ENCODE data around the gene CCR5AS.

CCR5AS gene

DNA sequence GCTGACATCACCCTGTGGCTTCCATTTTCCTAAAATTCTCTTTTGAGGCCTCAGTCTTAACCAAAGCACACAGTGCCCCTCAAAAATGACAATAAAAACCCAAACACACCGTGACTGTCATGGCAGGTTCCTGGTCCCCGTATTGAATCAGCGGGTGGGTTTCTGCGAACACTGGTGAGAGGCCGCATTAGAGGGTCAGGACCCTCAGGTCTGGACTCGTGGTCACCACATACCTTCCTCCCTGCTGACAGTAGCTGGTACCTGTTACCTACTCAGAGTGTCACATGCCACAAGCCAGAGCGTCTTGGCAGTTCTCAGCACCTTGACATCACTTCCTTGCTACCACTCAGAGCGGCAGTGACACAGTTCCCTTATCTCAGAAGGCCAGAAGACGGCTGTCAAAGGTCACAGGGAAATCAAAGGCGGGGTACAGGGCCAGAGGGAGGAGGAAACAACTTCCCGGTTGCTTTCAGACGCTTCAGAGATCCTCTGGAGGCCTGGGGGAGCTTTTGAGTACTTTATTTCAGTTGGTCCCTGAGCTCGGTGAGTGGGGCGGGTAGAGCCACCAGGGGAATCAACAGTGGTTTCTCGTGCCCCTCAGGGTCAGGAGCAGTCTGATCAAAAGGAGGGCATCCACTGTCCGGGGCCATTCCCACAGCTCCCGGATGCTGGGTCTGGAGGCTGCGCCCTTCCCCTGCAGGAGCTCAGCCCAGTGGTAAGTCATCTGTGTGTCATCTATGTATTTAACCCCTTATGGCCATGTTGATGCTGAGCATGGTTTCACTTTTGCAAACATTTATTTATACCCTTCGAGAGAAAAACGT is at the start of gene CCR5AS, which contains the start of gene CCRL2:
CCR5AS (minus strand) TSS at position 279 of the 824 bp plus-strand sequence.
CCRL2 (plus strand) TSS at position 472 of the 824 bp plus-strand sequence. CDS start 821 bp downstream, outside the sequence.
- Mint-ChIP-seq H3K9me3 (no peaks in the 10 kb centered on the region), H3K27ac (no peak within 1 kb of the TSS), H3K36me3 (no peaks in the 10 kb centered on the region), H3K4me1 (peaks cover 14% of the 10 kb centered on the region), H3K4me3 (peak within 1 kb of the TSS; percentile 2), H3K27me3 (ENCODE audit: insufficient read depth, low read depth) (no peaks in the 10 kb centered on the region)
- H3K79me2 ChIP-seq (ENCODE audit: low read depth), result no peaks in the 10 kb centered on the region
- TF ChIP-seq, protein P1, sequence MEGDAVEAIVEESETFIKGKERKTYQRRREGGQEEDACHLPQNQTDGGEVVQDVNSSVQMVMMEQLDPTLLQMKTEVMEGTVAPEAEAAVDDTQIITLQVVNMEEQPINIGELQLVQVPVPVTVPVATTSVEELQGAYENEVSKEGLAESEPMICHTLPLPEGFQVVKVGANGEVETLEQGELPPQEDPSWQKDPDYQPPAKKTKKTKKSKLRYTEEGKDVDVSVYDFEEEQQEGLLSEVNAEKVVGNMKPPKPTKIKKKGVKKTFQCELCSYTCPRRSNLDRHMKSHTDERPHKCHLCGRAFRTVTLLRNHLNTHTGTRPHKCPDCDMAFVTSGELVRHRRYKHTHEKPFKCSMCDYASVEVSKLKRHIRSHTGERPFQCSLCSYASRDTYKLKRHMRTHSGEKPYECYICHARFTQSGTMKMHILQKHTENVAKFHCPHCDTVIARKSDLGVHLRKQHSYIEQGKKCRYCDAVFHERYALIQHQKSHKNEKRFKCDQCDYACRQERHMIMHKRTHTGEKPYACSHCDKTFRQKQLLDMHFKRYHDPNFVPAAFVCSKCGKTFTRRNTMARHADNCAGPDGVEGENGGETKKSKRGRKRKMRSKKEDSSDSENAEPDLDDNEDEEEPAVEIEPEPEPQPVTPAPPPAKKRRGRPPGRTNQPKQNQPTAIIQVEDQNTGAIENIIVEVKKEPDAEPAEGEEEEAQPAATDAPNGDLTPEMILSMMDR (IDR thresholded peaks at IDR 0.05), result no peak
- TF ChIP-seq EZH2 (IDR thresholded peaks at IDR 0.05) (no peak), EZH2phosphoT487 (IDR thresholded peaks at IDR 0.05) (no peak)
- no peak within 1 kb of the TSS for H3K4me2 ChIP-seq
- no peaks in the 10 kb centered on the region for H3K4me1 ChIP-seq
- H4K20me1 ChIP-seq (ENCODE audit: low read depth), result no peaks in the 10 kb centered on the region
- H3K9ac ChIP-seq, result no peak within 1 kb of the TSS
- no peaks in the 10 kb centered on the region for H3K27me3 ChIP-seq
- DNase-seq (ENCODE audit: low spot score), result no peak
- H3F3A ChIP-seq (ENCODE audit: low read depth), result no peaks in the 10 kb centered on the region
- H3K27ac ChIP-seq, result no peak within 1 kb of the TSS
- no peak within 1 kb of the TSS for H2AFZ ChIP-seq (replicated peaks)
- H3K36me3 ChIP-seq, result no peaks in the 10 kb centered on the region
- H3K9me3 ChIP-seq (ENCODE audit: low read depth), result no peaks in the 10 kb centered on the region
- H3K4me3 ChIP-seq, result no peak within 1 kb of the TSS

DNA sequence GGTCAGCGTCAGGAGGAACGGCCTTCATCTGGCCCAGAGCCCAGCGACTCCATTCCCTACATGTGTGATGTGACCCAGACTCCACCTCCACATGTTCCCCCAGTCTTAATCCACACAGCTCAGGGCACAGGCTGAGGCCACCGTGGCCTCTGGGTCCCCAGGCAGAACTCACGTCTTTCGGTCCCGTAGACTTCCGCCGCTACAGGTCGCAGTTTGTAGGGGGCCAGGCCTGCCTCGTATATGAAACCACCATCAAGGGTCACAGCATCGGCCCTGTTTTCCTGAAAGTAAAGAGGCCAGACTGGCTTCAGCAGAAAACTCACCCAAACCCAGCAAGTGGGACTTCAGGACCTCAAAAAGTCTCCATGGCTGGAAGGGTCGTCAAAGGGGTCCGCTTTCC is 49.3 kb upstream of the CCR5AS start:
- H3K79me2 ChIP-seq (ENCODE audit: low read depth), result no peaks in the 10 kb centered on the region
- Mint-ChIP-seq H3K27me3 (ENCODE audit: insufficient read depth, low read depth) (peaks cover 2% of the 10 kb centered on the region), H3K4me3 (no peak overlapping the region), H3K9me3 (peaks cover 4% of the 10 kb centered on the region), H3K27ac (no peak overlapping the region), H3K36me3 (no peaks in the 10 kb centered on the region), H3K4me1 (peaks cover 2% of the 10 kb centered on the region)
- TF ChIP-seq EZH2phosphoT487 (IDR thresholded peaks at IDR 0.05) (no peak), EZH2 (IDR thresholded peaks at IDR 0.05) (no peak)
- TF ChIP-seq, protein P1 (IDR thresholded peaks at IDR 0.05), result no peak
- H3K27me3 ChIP-seq, result no peaks in the 10 kb centered on the region
- no peaks in the 10 kb centered on the region for H3K36me3 ChIP-seq
- no peaks in the 10 kb centered on the region for H3K4me1 ChIP-seq
- DNase-seq (ENCODE audit: low spot score), result no peak
- no peak overlapping the region for H3K4me3 ChIP-seq
- no peaks in the 10 kb centered on the region for H3F3A ChIP-seq (ENCODE audit: low read depth)
- no peaks in the 10 kb centered on the region for H4K20me1 ChIP-seq (ENCODE audit: low read depth)
- H3K27ac ChIP-seq, result no peak overlapping the region
- no peak overlapping the region for H3K9ac ChIP-seq
- H3K4me2 ChIP-seq, result no peak overlapping the region
- H3K9me3 ChIP-seq (ENCODE audit: low read depth), result no peaks in the 10 kb centered on the region
- no peak overlapping the region for H2AFZ ChIP-seq (replicated peaks)

DNA sequence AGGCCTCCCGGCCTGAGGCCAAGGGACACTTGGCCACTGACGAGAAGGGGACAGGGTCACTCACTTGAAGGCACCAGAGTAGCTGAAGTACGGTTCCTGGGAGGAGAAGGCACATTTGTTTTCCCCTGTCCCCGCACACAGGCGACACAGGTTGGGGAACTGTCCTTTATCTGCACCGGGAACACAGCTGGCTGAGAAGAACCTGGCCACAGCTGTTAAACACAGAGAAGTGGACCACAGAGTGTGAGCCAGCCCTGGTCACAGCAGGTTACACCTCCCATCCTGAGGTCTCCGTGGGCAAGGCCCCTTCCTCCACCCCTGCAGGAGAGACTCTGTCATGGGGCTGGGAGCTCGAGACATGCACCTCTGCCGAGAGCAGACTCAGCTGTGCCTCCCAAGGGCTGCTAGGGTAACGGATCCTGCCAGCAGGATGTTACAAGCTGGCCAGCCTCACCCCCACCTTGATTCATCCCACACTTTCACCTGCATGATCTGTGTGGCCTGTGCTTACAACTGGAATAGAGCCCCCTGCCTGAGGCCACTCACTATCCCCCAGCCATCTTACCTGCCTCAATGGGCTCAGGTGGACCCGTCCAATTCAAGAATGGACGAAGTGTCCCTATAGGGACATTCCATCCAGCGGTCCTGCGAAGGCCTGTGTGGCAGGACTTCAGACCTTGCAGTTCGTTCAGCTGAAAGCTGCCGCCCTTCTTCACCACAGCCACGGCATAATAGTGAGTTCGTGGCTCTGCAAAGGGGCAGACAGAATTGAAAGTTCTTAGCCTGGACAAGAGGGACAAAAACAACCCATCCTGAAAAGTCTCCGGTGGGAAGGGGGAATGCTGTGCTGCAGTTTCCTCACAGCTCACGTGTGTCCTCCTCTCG is 48.6 kb upstream of the CCR5AS start:
- H3K36me3 Mint-ChIP-seq, result no peaks in the 10 kb centered on the region
- peaks cover 2% of the 10 kb centered on the region for H3K27me3 Mint-ChIP-seq (ENCODE audit: insufficient read depth, low read depth)
- Histone ChIP-seq H3K79me2 (ENCODE audit: low read depth) (no peaks in the 10 kb centered on the region), H3K4me2 (no peak overlapping the region), H3F3A (ENCODE audit: low read depth) (no peaks in the 10 kb centered on the region), H3K4me1 (no peaks in the 10 kb centered on the region), H2AFZ (replicated peaks) (no peak overlapping the region), H3K27me3 (no peaks in the 10 kb centered on the region), H3K36me3 (no peaks in the 10 kb centered on the region), H3K9me3 (ENCODE audit: low read depth) (no peaks in the 10 kb centered on the region), H3K4me3 (no peak overlapping the region), H3K9ac (no peak overlapping the region), H3K27ac (no peak overlapping the region), H4K20me1 (ENCODE audit: low read depth) (no peaks in the 10 kb centered on the region)
- no peak overlapping the region for H3K27ac Mint-ChIP-seq
- H3K4me3 Mint-ChIP-seq, result no peak overlapping the region
- peaks cover 2% of the 10 kb centered on the region for H3K4me1 Mint-ChIP-seq
- no peaks in the 10 kb centered on the region for H3K9me3 Mint-ChIP-seq
- TF ChIP-seq, protein P1 (IDR thresholded peaks at IDR 0.05), result no peak
- no peak for TF ChIP-seq EZH2phosphoT487 (IDR thresholded peaks at IDR 0.05)
- TF ChIP-seq EZH2 (IDR thresholded peaks at IDR 0.05), result no peak
- DNase-seq (ENCODE audit: low spot score), result no peak

Measured in neural progenitor cell (in vitro differentiated cells).